ENCODE results near the gene SENP5.

- TF ChIP-seq, protein P1, sequence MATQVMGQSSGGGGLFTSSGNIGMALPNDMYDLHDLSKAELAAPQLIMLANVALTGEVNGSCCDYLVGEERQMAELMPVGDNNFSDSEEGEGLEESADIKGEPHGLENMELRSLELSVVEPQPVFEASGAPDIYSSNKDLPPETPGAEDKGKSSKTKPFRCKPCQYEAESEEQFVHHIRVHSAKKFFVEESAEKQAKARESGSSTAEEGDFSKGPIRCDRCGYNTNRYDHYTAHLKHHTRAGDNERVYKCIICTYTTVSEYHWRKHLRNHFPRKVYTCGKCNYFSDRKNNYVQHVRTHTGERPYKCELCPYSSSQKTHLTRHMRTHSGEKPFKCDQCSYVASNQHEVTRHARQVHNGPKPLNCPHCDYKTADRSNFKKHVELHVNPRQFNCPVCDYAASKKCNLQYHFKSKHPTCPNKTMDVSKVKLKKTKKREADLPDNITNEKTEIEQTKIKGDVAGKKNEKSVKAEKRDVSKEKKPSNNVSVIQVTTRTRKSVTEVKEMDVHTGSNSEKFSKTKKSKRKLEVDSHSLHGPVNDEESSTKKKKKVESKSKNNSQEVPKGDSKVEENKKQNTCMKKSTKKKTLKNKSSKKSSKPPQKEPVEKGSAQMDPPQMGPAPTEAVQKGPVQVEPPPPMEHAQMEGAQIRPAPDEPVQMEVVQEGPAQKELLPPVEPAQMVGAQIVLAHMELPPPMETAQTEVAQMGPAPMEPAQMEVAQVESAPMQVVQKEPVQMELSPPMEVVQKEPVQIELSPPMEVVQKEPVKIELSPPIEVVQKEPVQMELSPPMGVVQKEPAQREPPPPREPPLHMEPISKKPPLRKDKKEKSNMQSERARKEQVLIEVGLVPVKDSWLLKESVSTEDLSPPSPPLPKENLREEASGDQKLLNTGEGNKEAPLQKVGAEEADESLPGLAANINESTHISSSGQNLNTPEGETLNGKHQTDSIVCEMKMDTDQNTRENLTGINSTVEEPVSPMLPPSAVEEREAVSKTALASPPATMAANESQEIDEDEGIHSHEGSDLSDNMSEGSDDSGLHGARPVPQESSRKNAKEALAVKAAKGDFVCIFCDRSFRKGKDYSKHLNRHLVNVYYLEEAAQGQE (IDR thresholded peaks at IDR 0.05; ENCODE audit: low read depth) = no peak
- TF ChIP-seq, protein P2, sequence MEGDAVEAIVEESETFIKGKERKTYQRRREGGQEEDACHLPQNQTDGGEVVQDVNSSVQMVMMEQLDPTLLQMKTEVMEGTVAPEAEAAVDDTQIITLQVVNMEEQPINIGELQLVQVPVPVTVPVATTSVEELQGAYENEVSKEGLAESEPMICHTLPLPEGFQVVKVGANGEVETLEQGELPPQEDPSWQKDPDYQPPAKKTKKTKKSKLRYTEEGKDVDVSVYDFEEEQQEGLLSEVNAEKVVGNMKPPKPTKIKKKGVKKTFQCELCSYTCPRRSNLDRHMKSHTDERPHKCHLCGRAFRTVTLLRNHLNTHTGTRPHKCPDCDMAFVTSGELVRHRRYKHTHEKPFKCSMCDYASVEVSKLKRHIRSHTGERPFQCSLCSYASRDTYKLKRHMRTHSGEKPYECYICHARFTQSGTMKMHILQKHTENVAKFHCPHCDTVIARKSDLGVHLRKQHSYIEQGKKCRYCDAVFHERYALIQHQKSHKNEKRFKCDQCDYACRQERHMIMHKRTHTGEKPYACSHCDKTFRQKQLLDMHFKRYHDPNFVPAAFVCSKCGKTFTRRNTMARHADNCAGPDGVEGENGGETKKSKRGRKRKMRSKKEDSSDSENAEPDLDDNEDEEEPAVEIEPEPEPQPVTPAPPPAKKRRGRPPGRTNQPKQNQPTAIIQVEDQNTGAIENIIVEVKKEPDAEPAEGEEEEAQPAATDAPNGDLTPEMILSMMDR (IDR thresholded peaks at IDR 0.05 in 2 of 3, conservative IDR thresholded peaks at IDR 0.05 in 1 of 3; ENCODE audit: borderline replicate concordance in 1 of 3, insufficient read depth in 1 of 3, low read depth in 2 of 3, low read length in 2 of 3) = no peak
- TF ChIP-seq ZNF274 (IDR thresholded peaks at IDR 0.05; ENCODE audit: low read depth, low read length) = no peak
- TF ChIP-seq, protein P3, sequence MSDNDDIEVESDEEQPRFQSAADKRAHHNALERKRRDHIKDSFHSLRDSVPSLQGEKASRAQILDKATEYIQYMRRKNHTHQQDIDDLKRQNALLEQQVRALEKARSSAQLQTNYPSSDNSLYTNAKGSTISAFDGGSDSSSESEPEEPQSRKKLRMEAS (IDR thresholded peaks at IDR 0.05) = no peak
- TF ChIP-seq POLR2AphosphoS5 (IDR thresholded peaks at IDR 0.05; ENCODE audit: low read depth, low read length) = no peak
- no peak for TF ChIP-seq EZH2 (IDR thresholded peaks at IDR 0.05)
- TF ChIP-seq RAD21 (IDR thresholded peaks at IDR 0.05; ENCODE audit: low read depth) = no peak
- TF ChIP-seq TCF7L2 (IDR thresholded peaks at IDR 0.05; ENCODE audit: borderline replicate concordance, extremely low read depth, insufficient read depth, insufficient read length) = no peak
- TF ChIP-seq POLR2A (IDR thresholded peaks at IDR 0.05; ENCODE audit: borderline replicate concordance, extremely low read depth, insufficient read depth, insufficient read length) = no peak
- TF ChIP-seq FOSL1 (IDR thresholded peaks at IDR 0.05; ENCODE audit: low read depth) = no peak
Observed at GRCh38 chr3:196883361-196883760, 15.6 kb downstream of the SENP5 start.

Data from HCT116 (cell line).